Stimulated activated effector memory CD8-positive, alpha-beta T cell treated with anti-CD3 and anti-CD28 coated beads, Interleukin-12 subunit alpha, Interleukin-12 subunit beta, amount 100 ng/mL, for 72 hours (primary cell): ENCODE results near the gene QSOX1.
"Not testable (repeated sequence)": the region's sequence is repeated elsewhere in the genome, so short reads cannot be mapped to it uniquely, and the experiment has no call there.

Experiments used
- ATAC-seq: fragments of 150-1000 bp; cut with Tn5 transposase; 2 replicates; pipeline ENCODE4 v1.10.0; 2021
- DNase-seq, 2 donors: peaks; one replicate each; pipeline ENCODE4 v3.0.0; 2021 to 2022; ENCODE audit warnings: low spot score in 2 of 2
- H3K27ac Mint-ChIP-seq: one replicate; pipeline ENCODE4 v1.8.0; 2022; ENCODE audit warnings: mild to moderate bottlenecking, mixed read lengths
- H3K36me3 Mint-ChIP-seq: one replicate; pipeline ENCODE4 v1.8.0; 2022; ENCODE audit warnings: mild to moderate bottlenecking, mixed read lengths
- H3K4me1 Mint-ChIP-seq: one replicate; pipeline ENCODE4 v1.8.0; 2022; ENCODE audit warnings: mixed read lengths
- H3K4me3 Mint-ChIP-seq: one replicate; pipeline ENCODE4 v1.8.0; 2022; ENCODE audit warnings: mild to moderate bottlenecking, mixed read lengths
- H3K9me3 Mint-ChIP-seq: one replicate; pipeline ENCODE4 v1.8.0; 2022; ENCODE audit warnings: mixed read lengths

The QSOX1 gene

GRCh38 chr1:180201451-180202200 lies 47.0 kb downstream of the QSOX1 start:
- peak; percentile 4 for ATAC-seq
- DNase-seq, result no peak
- H3K4me3 Mint-ChIP-seq, result no peak overlapping the region
- no peaks in the 10 kb centered on the region for H3K36me3 Mint-ChIP-seq
- no peaks in the 10 kb centered on the region for H3K4me1 Mint-ChIP-seq
- no peak overlapping the region for H3K27ac Mint-ChIP-seq
- H3K9me3 Mint-ChIP-seq, result no peaks in the 10 kb centered on the region

DNA sequence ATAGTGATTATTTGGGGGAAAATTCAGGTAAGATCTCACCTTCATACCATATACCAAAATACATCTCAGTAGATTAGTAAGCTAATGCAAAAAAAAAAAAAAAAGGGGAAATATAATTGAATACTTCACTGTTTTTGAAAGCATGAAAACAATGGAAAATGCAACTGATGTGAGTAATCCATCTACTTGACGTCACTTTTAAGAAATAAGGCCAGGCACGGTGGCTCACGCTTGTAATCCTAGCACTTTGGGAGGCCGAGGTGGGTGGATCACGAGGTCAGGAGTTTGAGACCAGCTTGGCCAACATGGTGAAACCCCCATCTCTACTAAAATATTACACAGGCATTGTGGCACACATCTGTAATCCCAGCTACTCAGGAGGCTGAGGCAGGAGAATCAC lies 47.9 kb downstream of the QSOX1 start:
- ATAC-seq, H3K9me3 Mint-ChIP-seq, H3K27ac Mint-ChIP-seq, DNase-seq, H3K4me3 Mint-ChIP-seq, H3K4me1 Mint-ChIP-seq, H3K36me3 Mint-ChIP-seq: not testable (repeated sequence)

DNA sequence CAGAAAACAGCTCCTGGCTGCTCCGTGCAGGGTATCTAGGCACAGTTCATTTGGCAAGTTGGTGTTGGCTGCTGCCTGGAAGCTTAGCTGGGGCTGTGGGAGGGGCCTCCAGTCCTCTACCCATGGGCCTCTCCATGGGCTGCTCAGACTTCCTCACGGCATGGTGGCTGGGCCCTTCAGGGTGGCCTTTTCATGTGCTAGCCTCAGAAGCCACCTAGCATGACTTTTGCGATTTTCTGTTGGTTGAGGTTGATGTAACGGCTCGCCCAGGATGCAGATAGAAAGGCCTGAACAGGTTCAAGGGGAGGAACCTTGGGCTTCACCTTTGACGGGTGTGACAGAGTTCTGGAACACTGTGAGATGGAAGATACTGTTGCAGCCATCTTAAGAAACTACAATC lies 49.6 kb downstream of the QSOX1 start:
- DNase-seq, result no peak
- H3K36me3 Mint-ChIP-seq, result no peaks in the 10 kb centered on the region
- ATAC-seq, result no peak
- no peaks in the 10 kb centered on the region for H3K4me1 Mint-ChIP-seq
- no peak overlapping the region for H3K27ac Mint-ChIP-seq
- no peak overlapping the region for H3K4me3 Mint-ChIP-seq
- no peaks in the 10 kb centered on the region for H3K9me3 Mint-ChIP-seq

- no peak for ATAC-seq
- Mint-ChIP-seq H3K27ac (no peak overlapping the region), H3K9me3 (no peaks in the 10 kb centered on the region), H3K4me1 (no peaks in the 10 kb centered on the region), H3K36me3 (no peaks in the 10 kb centered on the region), H3K4me3 (no peak overlapping the region)
- no peak for DNase-seq
Observed at GRCh38 chr1:180206581-180206980, 51.9 kb downstream of the QSOX1 start.

DNA sequence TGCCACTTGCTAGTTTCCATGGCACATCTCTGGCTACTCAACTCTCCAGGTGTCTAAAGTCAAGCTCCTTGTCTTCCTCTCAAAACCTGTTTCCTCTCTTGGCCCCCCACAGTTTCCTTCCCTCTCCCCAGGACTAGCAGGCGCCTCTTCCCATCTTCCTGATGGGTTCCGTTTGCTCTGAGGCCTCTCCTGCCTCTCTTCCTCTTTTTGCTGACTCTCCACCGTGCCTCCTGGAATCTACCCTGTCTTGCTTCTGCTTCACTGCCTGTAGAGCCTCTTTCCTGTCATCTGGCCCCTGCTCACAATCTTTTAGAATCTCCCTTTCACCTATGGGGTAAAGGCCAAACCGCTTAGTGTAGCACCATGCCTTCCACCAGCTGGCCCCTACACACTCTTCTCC lies 53.6 kb downstream of the QSOX1 start:
- DNase-seq (no peak), ATAC-seq (no peak)
- no peaks in the 10 kb centered on the region for H3K36me3 Mint-ChIP-seq
- no peak overlapping the region for H3K27ac Mint-ChIP-seq
- H3K9me3 Mint-ChIP-seq, result no peaks in the 10 kb centered on the region
- no peak overlapping the region for H3K4me3 Mint-ChIP-seq
- H3K4me1 Mint-ChIP-seq, result peaks cover 2% of the 10 kb centered on the region

- Mint-ChIP-seq H3K36me3 (no peaks in the 10 kb centered on the region), H3K4me1 (peaks cover 12% of the 10 kb centered on the region), H3K4me3 (no peak overlapping the region), H3K9me3 (no peaks in the 10 kb centered on the region), H3K27ac (no peak overlapping the region)
- DNase-seq (no peak), ATAC-seq (no peak)
Observed at GRCh38 chr1:180210008-180210620, 55.4 kb downstream of the QSOX1 start.

DNA sequence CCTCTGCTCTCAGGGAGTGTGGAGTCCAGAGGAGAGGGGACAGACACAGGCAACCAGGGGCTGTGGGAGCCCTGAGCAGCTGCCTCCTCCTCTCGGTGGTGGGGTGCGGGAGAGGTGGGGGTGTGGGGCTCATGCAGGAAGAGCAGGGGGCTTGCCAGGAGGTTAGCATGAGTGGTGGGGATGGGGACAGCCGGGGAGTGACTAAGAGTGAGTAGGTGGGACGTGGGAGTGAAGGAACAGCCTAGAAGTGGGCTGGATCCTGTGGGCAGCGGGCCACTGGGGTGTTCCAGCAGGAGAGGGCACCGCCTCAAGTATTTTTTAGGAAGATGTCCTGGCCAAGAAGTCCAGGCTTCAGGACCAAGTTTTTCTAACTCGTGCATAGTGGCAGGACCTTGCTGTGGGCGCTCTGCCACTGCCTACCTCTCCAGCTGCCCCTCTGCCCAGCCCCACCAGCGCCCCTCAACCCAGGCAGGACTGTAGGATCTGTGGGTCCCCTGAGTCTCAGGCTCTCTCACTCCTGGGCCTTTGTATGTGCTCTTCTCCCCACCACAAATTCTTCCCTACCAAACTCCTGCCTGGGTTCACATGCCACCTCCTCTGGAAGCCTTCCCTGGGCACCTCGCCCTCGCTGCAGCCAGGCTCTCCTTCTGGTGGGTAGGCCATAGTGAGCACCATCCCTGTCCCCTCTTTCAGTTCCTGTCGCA lies 56.6 kb downstream of the QSOX1 start:
- H3K9me3 Mint-ChIP-seq, result no peaks in the 10 kb centered on the region
- no peak for ATAC-seq
- H3K36me3 Mint-ChIP-seq, result no peaks in the 10 kb centered on the region
- no peak overlapping the region for H3K27ac Mint-ChIP-seq
- H3K4me1 Mint-ChIP-seq, result peaks cover 12% of the 10 kb centered on the region
- DNase-seq, result no peak
- H3K4me3 Mint-ChIP-seq, result no peak overlapping the region

GRCh38 chr1:180211860-180212229 lies 57.2 kb downstream of the QSOX1 start:
- peaks cover 12% of the 10 kb centered on the region for H3K4me1 Mint-ChIP-seq
- H3K4me3 Mint-ChIP-seq, result no peak overlapping the region
- ATAC-seq, result no peak
- H3K27ac Mint-ChIP-seq, result no peak overlapping the region
- DNase-seq, result no peak
- H3K9me3 Mint-ChIP-seq, result no peaks in the 10 kb centered on the region
- no peaks in the 10 kb centered on the region for H3K36me3 Mint-ChIP-seq

DNA sequence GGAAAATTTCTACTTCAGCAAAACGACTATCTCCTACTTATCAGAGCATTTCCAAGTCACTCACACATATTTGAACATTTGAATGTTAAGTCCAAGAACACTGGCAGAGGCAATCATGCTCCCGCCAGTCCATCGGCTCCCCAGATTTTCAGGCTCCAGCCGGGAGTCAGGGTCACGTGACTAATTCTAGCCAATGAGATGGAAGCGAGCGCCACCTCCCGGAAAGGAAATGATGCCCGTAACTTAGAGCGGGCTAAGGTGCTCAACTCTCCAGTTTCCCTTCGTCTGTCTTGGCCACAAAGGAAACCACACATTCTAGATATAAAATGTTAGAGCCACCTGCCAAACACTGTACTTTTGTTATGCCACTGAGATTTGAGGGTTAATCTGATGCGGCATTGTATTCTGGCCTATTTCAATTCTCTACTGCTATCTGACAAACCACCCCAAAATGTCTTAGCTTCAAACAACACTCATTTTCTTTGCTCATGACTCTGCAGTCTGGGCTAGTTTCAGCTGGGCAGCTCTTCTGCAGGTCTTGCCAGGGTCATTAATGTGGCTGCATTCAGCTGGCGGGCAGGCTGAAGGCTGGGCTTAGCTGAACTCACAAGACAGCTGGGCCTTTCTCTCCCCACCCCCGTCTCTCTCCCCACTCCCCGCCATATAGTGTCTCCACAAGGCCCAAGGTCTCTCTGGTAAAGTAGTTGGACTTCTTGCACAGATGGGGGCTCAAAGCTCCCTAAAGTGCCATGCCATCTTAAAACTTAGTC lies 58.9 kb downstream of the QSOX1 start:
- no peaks in the 10 kb centered on the region for H3K36me3 Mint-ChIP-seq
- DNase-seq, result peak in 1 of 2 donors; percentile 82
- peak overlapping the region; percentile 37 for H3K27ac Mint-ChIP-seq
- peak overlapping the region; percentile 54 for H3K4me3 Mint-ChIP-seq
- H3K4me1 Mint-ChIP-seq, result peaks cover 12% of the 10 kb centered on the region
- H3K9me3 Mint-ChIP-seq, result no peaks in the 10 kb centered on the region
- peak; percentile 73 for ATAC-seq

DNA sequence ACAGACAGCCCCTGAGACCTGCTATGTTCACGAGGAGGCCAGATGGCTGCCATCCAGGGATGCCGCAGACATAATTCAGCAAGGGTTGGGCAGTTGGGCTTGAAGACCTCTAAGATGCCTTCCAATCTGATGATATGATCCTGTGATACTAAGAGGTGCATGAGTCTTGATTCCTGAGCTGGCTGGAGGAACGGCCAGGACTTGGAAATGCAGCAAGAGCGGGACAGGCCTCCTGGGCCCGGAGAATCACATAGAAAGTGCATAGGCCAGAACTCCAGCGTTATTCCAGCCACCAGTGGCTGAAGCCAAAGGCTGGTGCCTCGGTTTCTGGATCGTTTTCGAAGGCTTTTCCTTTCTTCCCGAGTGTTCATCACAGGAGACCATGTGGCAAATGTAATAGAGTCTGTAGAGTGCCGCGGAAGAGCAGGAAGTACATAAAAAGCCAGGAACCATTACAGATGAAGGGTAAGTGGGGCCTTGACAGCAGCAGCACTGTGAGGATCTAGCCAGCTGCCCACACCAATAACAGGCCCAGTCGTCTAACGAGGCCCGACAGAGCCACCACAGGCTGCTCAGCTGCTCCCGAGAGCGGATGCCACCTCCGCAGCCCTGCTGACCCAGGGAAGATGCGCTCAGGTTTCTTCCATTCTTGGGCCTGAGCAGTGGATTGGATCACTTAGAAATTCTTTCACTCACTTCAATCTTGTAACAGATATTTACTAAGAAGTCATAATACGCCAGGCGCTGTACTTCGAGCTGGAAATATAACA lies 61.4 kb downstream of the QSOX1 start:
- H3K36me3 Mint-ChIP-seq, result no peaks in the 10 kb centered on the region
- DNase-seq (no peak), ATAC-seq (no peak)
- H3K27ac Mint-ChIP-seq, result no peak overlapping the region
- H3K4me3 Mint-ChIP-seq, result no peak overlapping the region
- H3K9me3 Mint-ChIP-seq, result no peaks in the 10 kb centered on the region
- H3K4me1 Mint-ChIP-seq, result peaks cover 12% of the 10 kb centered on the region

DNA sequence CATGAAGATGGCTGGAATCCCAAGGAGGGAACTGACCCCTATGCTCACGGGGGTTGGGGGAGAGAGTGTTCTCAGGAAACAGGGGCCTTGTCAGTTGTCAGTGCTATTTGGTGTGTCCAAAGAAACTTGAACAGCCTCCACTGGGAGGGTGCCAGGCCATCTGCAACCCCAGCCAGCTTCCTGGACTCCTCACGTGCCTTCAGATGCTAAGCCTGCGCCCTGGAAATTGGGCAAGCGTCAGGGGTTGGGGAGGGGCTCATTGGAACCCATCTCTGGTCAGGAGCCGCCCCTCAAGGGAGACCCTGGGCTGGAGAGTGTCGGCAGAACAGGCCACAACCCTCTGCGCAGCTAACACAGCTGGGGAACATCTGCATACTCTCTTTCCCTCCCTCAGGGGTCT lies 62.3 kb downstream of the QSOX1 start:
- no peak for DNase-seq
- H3K4me1 Mint-ChIP-seq, result peaks cover 12% of the 10 kb centered on the region
- no peak for ATAC-seq
- H3K4me3 Mint-ChIP-seq, result no peak overlapping the region
- H3K27ac Mint-ChIP-seq, result no peak overlapping the region
- H3K36me3 Mint-ChIP-seq, result no peaks in the 10 kb centered on the region
- no peaks in the 10 kb centered on the region for H3K9me3 Mint-ChIP-seq

DNA sequence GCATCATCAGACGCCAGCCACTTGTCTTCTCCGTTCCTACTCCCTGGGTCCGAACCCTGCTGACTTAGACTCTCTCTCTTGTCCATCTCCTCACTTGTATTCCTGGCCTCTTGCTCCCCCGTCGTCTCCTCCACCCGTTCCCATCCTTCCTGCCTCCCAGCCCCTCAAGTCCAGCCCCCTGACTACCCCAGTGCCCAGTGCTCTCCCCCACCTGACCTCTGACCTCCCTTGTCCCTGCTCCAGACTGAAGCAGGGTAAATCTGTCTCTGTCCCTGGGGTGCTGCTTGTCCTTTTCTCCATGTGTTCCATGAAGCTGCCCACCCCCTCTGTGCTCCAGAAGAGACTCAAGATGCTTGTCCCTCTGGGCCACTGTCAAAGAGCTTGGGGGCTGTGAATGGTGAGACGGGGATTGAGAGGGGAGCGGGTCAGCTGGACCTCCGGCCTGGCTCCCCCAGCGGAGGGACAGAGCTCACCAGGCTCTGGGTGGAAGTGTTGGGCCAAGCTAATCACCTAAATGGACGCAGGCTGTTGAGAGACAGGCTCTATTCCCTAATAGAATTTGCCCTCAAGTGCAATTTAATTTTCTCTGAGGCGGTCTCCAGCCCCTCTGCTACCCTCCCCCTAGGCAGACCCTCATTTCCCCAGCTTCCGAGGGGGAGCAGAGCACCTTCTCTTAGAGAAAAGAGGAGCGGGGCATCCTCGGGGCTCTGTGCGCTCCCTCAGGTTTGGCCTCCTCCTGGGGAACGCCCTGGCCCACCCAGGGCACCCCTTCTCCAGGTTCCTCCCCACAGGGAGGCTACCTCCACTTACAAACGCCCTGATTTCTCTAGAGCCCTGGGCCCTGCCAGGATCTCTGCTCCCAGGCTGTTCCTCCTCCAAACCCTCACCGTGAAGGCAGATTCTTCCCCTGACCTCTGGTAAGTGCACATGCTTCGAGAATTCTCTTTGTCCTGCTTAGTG lies 64.4 kb downstream of the QSOX1 start:
- Mint-ChIP-seq H3K4me3 (no peak overlapping the region), H3K27ac (no peak overlapping the region), H3K9me3 (no peaks in the 10 kb centered on the region), H3K36me3 (no peaks in the 10 kb centered on the region), H3K4me1 (peaks cover 1% of the 10 kb centered on the region)
- no peak for DNase-seq
- no peak for ATAC-seq

DNA sequence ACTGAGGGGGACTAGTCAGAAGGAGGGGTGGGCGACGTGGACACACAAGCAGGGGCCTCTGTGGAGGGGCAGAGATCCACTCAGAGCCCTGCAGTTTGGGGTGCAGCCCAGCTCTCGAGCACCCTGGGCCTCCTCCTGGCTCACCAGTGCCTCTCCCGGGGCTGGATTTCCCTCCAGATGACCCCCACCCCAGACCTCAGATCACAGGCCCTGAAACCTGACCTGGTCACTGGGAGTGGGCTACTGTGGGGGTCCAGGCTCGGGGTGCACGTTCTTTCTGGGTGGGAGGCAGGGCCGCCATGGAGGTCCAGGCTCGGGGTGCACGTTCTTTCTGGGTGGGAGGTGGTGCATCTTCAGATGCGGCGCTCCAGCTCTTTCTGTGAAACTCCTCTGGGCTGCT lies 65.1 kb downstream of the QSOX1 start:
- Mint-ChIP-seq H3K27ac (no peak overlapping the region), H3K9me3 (no peaks in the 10 kb centered on the region)
- DNase-seq, result no peak

GRCh38 chr1:180221462-180221861 lies 66.8 kb downstream of the QSOX1 start:
- ATAC-seq (no peak), DNase-seq (no peak)
- no peaks in the 10 kb centered on the region for H3K4me1 Mint-ChIP-seq
- no peak overlapping the region for H3K4me3 Mint-ChIP-seq
- H3K27ac Mint-ChIP-seq, result no peak overlapping the region
- no peaks in the 10 kb centered on the region for H3K36me3 Mint-ChIP-seq
- no peaks in the 10 kb centered on the region for H3K9me3 Mint-ChIP-seq

More for the DNA sequence above, 65.1 kb downstream of the QSOX1 start:
- ATAC-seq, result no peak
- Mint-ChIP-seq H3K4me1 (no peaks in the 10 kb centered on the region), H3K36me3 (no peaks in the 10 kb centered on the region), H3K4me3 (no peak overlapping the region)
